Nephron progenitor cell (in vitro differentiated cells): ENCODE data around the gene PDE7B.

ENCODE experiments used
- DNase-seq: peaks from one replicate; pipeline ENCODE4 v3.0.0; 2021
- H3K27ac Mint-ChIP-seq: 2 replicates; pipeline ENCODE4 v1.8.0; 2021; ENCODE audit warnings: mild to moderate bottlenecking, moderate library complexity, mixed read lengths
- H3K27me3 Mint-ChIP-seq: 2 replicates; pipeline ENCODE4 v1.8.0; 2021; ENCODE audit warnings: mild to moderate bottlenecking, low read depth, mixed read lengths; ENCODE audit not compliant: poor library complexity
- H3K36me3 Mint-ChIP-seq: 2 replicates; pipeline ENCODE4 v1.8.0; 2021; ENCODE audit warnings: low read depth, mixed read lengths
- H3K4me1 Mint-ChIP-seq: 2 replicates; pipeline ENCODE4 v1.8.0; 2021; ENCODE audit warnings: mixed read lengths
- H3K4me3 Mint-ChIP-seq: 2 replicates; pipeline ENCODE4 v1.8.0; 2021; ENCODE audit warnings: mild to moderate bottlenecking, moderate library complexity, mixed read lengths
- H3K9me3 Mint-ChIP-seq: 2 replicates; pipeline ENCODE4 v1.8.0; 2021; ENCODE audit warnings: mild to moderate bottlenecking, moderate library complexity, mixed read lengths
- TF ChIP-seq, protein P1 (sequence below): fragments of 200-600 bp; sonication (generic); IDR thresholded peaks from 2 replicates; pipeline ENCODE4 v1.5.0; 2021; ENCODE audit warnings: antibody characterized with exemption

PDE7B gene

DNA sequence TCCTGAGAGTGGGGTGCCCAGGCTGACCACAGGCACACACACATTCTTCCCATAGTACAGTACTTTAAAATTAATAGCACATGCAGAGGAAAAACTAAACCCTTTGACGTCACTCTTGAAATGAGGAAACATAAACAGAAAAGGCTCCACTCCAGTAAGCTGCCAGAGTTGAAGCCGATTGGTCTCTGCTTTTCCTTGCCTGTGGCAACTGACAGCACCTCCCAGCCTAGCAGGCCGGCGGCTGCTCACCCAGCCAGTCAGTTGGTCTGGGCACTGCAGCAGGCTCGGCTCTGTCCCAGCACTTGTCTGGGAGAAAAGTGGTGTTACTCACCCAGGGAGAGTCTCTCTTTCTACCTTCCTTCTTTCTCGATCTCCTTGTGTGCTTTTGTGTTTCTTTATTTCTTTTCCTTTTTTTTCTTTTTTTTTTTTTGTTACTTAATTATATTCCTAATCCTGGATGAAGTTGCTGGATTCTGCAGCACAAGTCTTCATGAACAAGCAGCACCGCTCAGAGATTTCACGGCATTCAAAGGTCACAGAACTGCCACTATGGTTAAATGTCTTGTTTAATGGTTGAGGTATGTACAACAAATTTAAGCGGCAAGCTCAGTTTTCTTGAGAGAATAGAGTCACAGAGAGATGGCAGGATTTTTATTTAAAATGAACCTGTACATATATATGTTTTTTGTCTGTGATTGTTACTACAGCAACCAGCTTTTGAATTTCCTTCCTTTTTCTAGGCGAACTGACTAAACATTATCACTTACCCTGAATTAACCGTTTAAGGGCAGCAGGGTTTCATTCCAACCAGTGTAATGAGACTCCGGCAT is at the start of gene PDE7B:
PDE7B (plus strand) TSS at position 260 of the 830 bp plus-strand sequence.
- Mint-ChIP-seq H3K27ac (peak within 1 kb of the TSS; percentile 4), H3K36me3 (no peaks in the 10 kb centered on the region), H3K4me3 (peak within 1 kb of the TSS; percentile 44), H3K9me3 (no peaks in the 10 kb centered on the region), H3K4me1 (peaks cover 38% of the 10 kb centered on the region), H3K27me3 (peaks cover 3% of the 10 kb centered on the region)
- DNase-seq, result peak; percentile 56
- TF ChIP-seq, protein P1, sequence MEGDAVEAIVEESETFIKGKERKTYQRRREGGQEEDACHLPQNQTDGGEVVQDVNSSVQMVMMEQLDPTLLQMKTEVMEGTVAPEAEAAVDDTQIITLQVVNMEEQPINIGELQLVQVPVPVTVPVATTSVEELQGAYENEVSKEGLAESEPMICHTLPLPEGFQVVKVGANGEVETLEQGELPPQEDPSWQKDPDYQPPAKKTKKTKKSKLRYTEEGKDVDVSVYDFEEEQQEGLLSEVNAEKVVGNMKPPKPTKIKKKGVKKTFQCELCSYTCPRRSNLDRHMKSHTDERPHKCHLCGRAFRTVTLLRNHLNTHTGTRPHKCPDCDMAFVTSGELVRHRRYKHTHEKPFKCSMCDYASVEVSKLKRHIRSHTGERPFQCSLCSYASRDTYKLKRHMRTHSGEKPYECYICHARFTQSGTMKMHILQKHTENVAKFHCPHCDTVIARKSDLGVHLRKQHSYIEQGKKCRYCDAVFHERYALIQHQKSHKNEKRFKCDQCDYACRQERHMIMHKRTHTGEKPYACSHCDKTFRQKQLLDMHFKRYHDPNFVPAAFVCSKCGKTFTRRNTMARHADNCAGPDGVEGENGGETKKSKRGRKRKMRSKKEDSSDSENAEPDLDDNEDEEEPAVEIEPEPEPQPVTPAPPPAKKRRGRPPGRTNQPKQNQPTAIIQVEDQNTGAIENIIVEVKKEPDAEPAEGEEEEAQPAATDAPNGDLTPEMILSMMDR, result no peak

DNA sequence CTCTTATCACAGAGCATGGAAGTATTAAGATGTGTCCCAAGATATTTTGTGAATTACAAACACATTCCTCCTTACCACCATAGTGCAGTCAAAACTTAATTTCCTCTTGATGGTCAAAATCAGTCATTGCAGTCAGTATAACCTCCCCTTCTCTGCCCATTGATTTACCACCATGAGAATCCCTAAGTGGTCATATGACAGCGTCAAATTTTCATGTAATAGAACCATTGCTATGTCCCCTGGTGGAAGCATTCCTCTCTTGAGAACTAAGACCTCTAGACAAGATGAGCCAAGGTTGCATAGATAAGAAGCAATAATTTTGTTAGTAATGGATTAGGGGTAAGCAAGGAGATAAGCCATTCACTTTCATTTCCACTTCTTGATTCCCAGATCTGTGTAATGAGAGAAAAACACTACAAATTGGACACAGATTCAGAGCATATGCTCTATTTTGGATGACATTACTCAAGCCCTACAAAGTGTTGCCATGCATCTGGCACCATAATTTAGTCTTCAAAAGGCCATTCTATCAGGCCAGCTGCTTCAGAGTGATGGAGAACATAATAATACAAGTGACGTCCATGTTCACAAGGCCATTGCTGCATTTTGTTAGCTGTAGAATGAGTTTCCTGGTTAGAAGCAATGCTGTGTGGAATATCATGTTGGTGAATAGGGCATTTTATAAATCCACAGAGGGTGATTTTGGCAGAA is 49.6 kb upstream of the PDE7B start:
- Mint-ChIP-seq H3K4me3 (no peak overlapping the region), H3K27ac (no peak overlapping the region), H3K36me3 (no peaks in the 10 kb centered on the region), H3K27me3 (peaks cover 4% of the 10 kb centered on the region), H3K4me1 (peaks cover 12% of the 10 kb centered on the region), H3K9me3 (no peaks in the 10 kb centered on the region)
- TF ChIP-seq, protein P1, result no peak
- no peak for DNase-seq

DNA sequence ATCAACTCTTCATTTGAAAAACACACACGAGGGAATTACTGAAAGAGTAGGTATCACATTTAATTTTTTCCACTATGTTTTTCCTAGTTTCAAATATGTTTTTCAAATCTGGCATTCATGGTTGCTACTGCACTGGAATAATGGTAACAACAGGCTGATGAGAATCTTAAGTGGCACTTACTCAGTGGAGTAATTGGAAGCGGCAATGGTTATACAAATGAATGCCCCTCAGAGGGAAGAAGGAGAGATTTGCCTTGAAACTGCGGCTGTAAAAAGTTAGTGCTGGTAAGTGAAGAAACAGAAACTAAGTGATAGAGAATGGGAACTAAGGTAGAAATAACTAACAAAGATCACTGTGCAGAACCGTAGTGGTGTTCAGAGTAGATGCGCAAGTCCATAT is 41.0 kb upstream of the PDE7B start:
- H3K27ac Mint-ChIP-seq, result peak overlapping the region; percentile 73
- no peak overlapping the region for H3K4me3 Mint-ChIP-seq
- H3K27me3 Mint-ChIP-seq, result peaks cover 3% of the 10 kb centered on the region
- H3K4me1 Mint-ChIP-seq, result peaks cover 41% of the 10 kb centered on the region
- peaks cover 18% of the 10 kb centered on the region for H3K9me3 Mint-ChIP-seq
- DNase-seq, result no peak
- TF ChIP-seq, protein P1, result no peak
- H3K36me3 Mint-ChIP-seq, result peaks cover 16% of the 10 kb centered on the region

DNA sequence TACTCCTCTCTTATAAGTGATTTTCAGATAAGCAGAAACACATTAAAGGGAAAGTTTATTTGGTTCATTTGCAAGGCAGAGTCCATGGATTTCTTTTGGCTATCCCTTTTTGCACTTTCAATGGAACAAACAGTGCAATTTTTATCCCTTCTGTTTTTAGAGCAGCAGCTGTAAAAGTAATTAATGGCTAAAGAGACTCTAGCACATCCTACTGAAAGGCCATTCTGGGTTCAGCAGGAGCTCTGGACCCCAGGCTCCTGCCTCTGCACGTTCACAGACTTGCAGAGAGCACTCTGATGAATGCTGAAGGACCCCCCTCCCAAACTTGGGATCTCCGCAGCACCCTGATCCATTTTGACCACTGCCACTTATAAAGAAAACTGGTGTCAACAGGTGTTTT is 40.3 kb upstream of the PDE7B start:
- Mint-ChIP-seq H3K36me3 (peaks cover 16% of the 10 kb centered on the region), H3K27me3 (peaks cover 3% of the 10 kb centered on the region), H3K27ac (peak overlapping the region; percentile 47), H3K9me3 (peaks cover 18% of the 10 kb centered on the region), H3K4me3 (no peak overlapping the region), H3K4me1 (peaks cover 46% of the 10 kb centered on the region)
- no peak for DNase-seq
- TF ChIP-seq, protein P1, result no peak

DNA sequence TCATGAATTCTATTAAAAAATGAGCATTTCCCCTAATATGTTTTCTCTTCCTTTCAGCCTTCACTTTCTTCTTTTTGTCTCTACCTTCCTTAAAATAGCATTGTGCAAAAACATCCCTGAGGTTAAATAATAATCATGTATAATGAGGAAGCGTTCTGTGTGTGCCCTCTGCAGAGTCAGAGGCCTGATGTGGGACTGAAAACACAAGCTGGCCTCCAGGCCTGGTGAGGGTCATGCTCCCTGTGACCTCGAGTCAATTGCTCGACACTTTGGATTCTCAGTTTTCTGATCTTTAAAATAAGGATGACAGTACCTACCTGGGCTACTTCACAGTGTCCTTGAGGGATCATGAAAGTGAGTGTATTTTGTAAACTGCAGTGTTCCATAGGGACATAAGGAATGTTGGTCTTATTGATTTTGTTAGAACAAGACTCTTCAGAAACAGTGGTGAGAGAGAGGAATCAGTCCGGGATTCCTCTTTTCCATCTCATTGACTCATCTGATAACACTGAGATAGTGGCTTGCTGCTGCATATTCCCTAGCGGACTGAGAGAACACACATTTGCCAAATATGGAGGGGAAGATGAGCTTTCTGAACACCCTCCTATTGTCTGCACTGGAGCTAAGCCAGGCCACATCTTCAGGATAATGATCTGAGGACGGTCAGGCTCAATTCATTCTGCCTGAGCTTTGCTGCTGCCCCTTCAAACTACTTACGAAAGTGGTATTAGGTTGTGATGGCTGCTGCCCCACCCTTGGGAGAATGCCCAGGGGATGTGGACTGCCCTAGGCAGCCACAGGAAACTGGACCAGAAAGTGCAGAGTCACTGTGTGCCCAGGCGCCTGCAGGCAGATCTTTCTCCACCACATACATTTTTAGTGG is 39.6 kb upstream of the PDE7B start:
- TF ChIP-seq, protein P1, result no peak
- DNase-seq, result peak; percentile 10
- Mint-ChIP-seq H3K27me3 (peaks cover 3% of the 10 kb centered on the region), H3K9me3 (peaks cover 18% of the 10 kb centered on the region), H3K4me1 (peaks cover 48% of the 10 kb centered on the region), H3K36me3 (peaks cover 16% of the 10 kb centered on the region), H3K27ac (peak overlapping the region; percentile 47), H3K4me3 (peak overlapping the region; percentile 65)
